Activated CD8-positive, alpha-beta memory T cell treated with anti-CD3 and anti-CD28 coated beads, Interleukin-2, amount 50 U/mL, for 48 hours (primary cell): ENCODE data around the gene NEBL.

Experiments used
- DNase-seq: peaks from one replicate; pipeline ENCODE4 v3.0.0-alpha.2; 2020

Gene NEBL

GRCh38 chr10:20898866-20899535 is 1.9 kb upstream of the NEBL start:
- DNase-seq = no peak

- DNase-seq = no peak
These were observed 3.8 kb downstream of the NEBL start for GRCh38 chr10:20893297-20893696.

- DNase-seq = no peak
These were observed 4.3 kb downstream of the NEBL start for GRCh38 chr10:20892796-20893195.

- no peak for DNase-seq
These were observed 5.0 kb downstream of the NEBL start for GRCh38 chr10:20892011-20892585.

- no peak for DNase-seq
These were observed 5.8 kb downstream of the NEBL start for GRCh38 chr10:20891338-20891714.

GRCh38 chr10:20890491-20891337 is 6.4 kb downstream of the NEBL start:
- no peak for DNase-seq

- no peak for DNase-seq
These were observed 7.1 kb downstream of the NEBL start for GRCh38 chr10:20890009-20890408.

GRCh38 chr10:20888620-20889330 is 8.3 kb downstream of the NEBL start:
- no peak for DNase-seq

- no peak for DNase-seq
These were observed 9.2 kb downstream of the NEBL start for GRCh38 chr10:20887706-20888555.

GRCh38 chr10:20885678-20886077 is 11.4 kb downstream of the NEBL start:
- DNase-seq = no peak

- DNase-seq = no peak
These were observed 13.6 kb downstream of the NEBL start for GRCh38 chr10:20883552-20883951.

- DNase-seq = no peak
These were observed 15.0 kb downstream of the NEBL start for GRCh38 chr10:20882091-20882490.

GRCh38 chr10:20879136-20879535 is 18.0 kb downstream of the NEBL start:
- no peak for DNase-seq

GRCh38 chr10:20877986-20878983 is 18.8 kb downstream of the NEBL start:
- no peak for DNase-seq

GRCh38 chr10:20877554-20877953 is 19.6 kb downstream of the NEBL start:
- DNase-seq = no peak

- no peak for DNase-seq
These were observed 22.9 kb downstream of the NEBL start for GRCh38 chr10:20874261-20874660.

GRCh38 chr10:20871970-20872369 is 25.1 kb downstream of the NEBL start:
- DNase-seq = no peak

GRCh38 chr10:20870834-20871233 is 26.3 kb downstream of the NEBL start:
- DNase-seq = no peak

GRCh38 chr10:20863008-20863407 is 34.1 kb downstream of the NEBL start:
- DNase-seq = no peak

- DNase-seq = no peak
These were observed 38.6 kb downstream of the NEBL start for GRCh38 chr10:20858292-20859124.
